K562 (cell line): Measurements from ENCODE around the gene MYL11. TPM values are rescaled to one million over a fixed set of nuclear protein-coding genes. Genes with fewer than 3 reads are reported as not detected.

Experiments used
- ATAC-seq: fragments of 200-7000 bp; cut with Tn5 transposase; 3 replicates; pipeline ENCODE4 v1.9.1; 2020; ENCODE audit warnings: moderate library complexity
- BruUV-seq: library from RNA; stranded (reverse); fragments of 400-500 nt; replicated peaks from 2 replicates; lab custom pipeline; 2021; lab: Mats Ljungman, UMichigan
- CTCF ChIA-PET: fragments of 300-600 bp; formaldehyde crosslinking; extraction: SDS; loops from one replicate; lab custom pipeline; 2021; ENCODE audit warnings: low intra/inter-chr PET ratio; lab: Yijun Ruan, JAX
- POLR2A ChIA-PET: fragments of 300-600, 350-650 bp; sonication (Branson Sonifier 250); formaldehyde crosslinking; extraction: SDS; loops from one replicate; lab custom pipeline; 2021; ENCODE audit warnings: antibody characterized with exemption, inconsistent platforms; lab: Yijun Ruan, JAX
- DNase-seq, 4 experiments: peaks; one replicate each; pipeline versions ENCODE4 v3.0.0 to v3.0.0-alpha.2; 2011 to 2018; ENCODE audit warnings: low spot score in 3 of 4, mixed read lengths in 3 of 4; ENCODE audit errors: extremely low read depth in 1 of 4
- FAIRE-seq: peaks from 2 replicates; lab custom pipeline; 2011; peaks lifted over from hg19 to GRCh38; lab: Jason Lieb, UNC
- H2AFZ ChIP-seq: 2 replicates; pipeline ENCODE4 v1.6.0; 2011; ENCODE audit warnings: low read depth, low read length, control low read depth, inconsistent platforms
- H3K27ac ChIP-seq: fragments of 200-600 bp; 3 replicates; pipeline ENCODE4 v1.8.0; 2011; ENCODE audit warnings: low read depth, mild to moderate bottlenecking, control low read depth, inconsistent platforms, low read length, moderate library complexity, mixed read lengths; ENCODE audit errors: extremely low read depth
- H3K27me3 ChIP-seq, 2 experiments: fragments of 300-600 bp in 1 of 2; 2 replicates in 1 of 2; 3 replicates in 1 of 2; pipeline versions ENCODE4 v1.6.0 to v1.8.0; 2011; ENCODE audit warnings: inconsistent platforms in 2 of 2, low read length in 2 of 2, mild to moderate bottlenecking in 1 of 2, mixed read lengths in 1 of 2, moderate library complexity in 1 of 2; ENCODE audit not compliant: control insufficient read depth in 2 of 2, insufficient read depth in 2 of 2
- H3K36me3 ChIP-seq: fragments of 300-600 bp; 3 replicates; pipeline ENCODE4 v1.8.0; 2011; ENCODE audit warnings: mild to moderate bottlenecking, low read length, inconsistent platforms; ENCODE audit not compliant: control insufficient read depth, insufficient read depth
- H3K4me1 ChIP-seq, 2 experiments: fragments of 200-600 bp in 1 of 2; replicated peaks in 1 of 2; 2 replicates in 1 of 2; 3 replicates in 1 of 2; pipeline versions ENCODE4 v1.5.1 to v1.8.0; 2011; ENCODE audit warnings: inconsistent platforms in 2 of 2, low read length in 2 of 2, mild to moderate bottlenecking in 1 of 2, mixed read lengths in 1 of 2, moderate library complexity in 1 of 2; ENCODE audit not compliant: control insufficient read depth in 2 of 2, insufficient read depth in 2 of 2
- H3K4me2 ChIP-seq: 2 replicates; pipeline ENCODE4 v1.6.1; 2011; ENCODE audit warnings: low read length, control low read depth, inconsistent platforms, mixed read lengths; ENCODE audit not compliant: insufficient read depth
- H3K4me3 ChIP-seq: fragments of 200-600 bp; sonication (generic), shearing (Covaris generic); 2 replicates; pipeline ENCODE4 v1.5.1; 2016; ENCODE audit warnings: control low read depth, inconsistent platforms
- H3K79me2 ChIP-seq: fragments of 200-600 bp; 3 replicates; pipeline ENCODE4 v1.8.0; 2011; ENCODE audit warnings: low read length, inconsistent platforms; ENCODE audit not compliant: control insufficient read depth, insufficient read depth
- H3K9ac ChIP-seq, 2 experiments: 2 replicates each; pipeline versions ENCODE4 v1.6.0 to v1.6.1; 2011; ENCODE audit warnings: low read depth in 2 of 2, low read length in 2 of 2, control low read depth in 1 of 2, inconsistent platforms in 1 of 2, mild to moderate bottlenecking in 1 of 2, mixed read lengths in 1 of 2; ENCODE audit not compliant: insufficient read depth in 1 of 2
- H3K9me1 ChIP-seq: one replicate; pipeline ENCODE4 v1.6.0; 2011; ENCODE audit warnings: inconsistent platforms, mild to moderate bottlenecking, low read length, moderate library complexity; ENCODE audit not compliant: control insufficient read depth, insufficient read depth
- H3K9me3 ChIP-seq: replicated peaks from 2 replicates; pipeline ENCODE4 v1.5.1; 2011; ENCODE audit warnings: low read depth, low read length, inconsistent platforms; ENCODE audit not compliant: control insufficient read depth, insufficient read depth
- H4K20me1 ChIP-seq: replicated peaks from 2 replicates; pipeline ENCODE4 v1.6.1; 2011; ENCODE audit warnings: low read length, inconsistent platforms, mixed read lengths; ENCODE audit not compliant: control insufficient read depth, insufficient read depth
- RAD21 ChIP-seq, 2 experiments: fragments of 250-450 bp in 1 of 2; fragments of 450-650 bp in 1 of 2; sonication (Bioruptor Pico) in 1 of 2; formaldehyde crosslinking in 1 of 2; IDR thresholded peaks in 1 of 2; conservative IDR thresholded peaks in 1 of 2; 2 replicates each; pipeline versions ENCODE4 v1.4.0 to v1.8.0; 2020 to 2022; ENCODE audit warnings: mild to moderate bottlenecking in 2 of 2, moderate library complexity in 1 of 2
- ZBTB7A ChIP-seq: IDR thresholded peaks from 2 replicates; pipeline ENCODE4 v1.6.1; 2011; ENCODE audit warnings: low read depth, mild to moderate bottlenecking, low read length, moderate library complexity, borderline replicate concordance; ENCODE audit not compliant: control insufficient read depth
- ZNF263 ChIP-seq: sonication (generic); formaldehyde crosslinking; IDR thresholded peaks from 2 replicates; pipeline ENCODE4 v1.8.0; 2022; ENCODE audit warnings: mild to moderate bottlenecking, missing genetic modification reagents, borderline replicate concordance
- WGBS: fragments of 100-300 bp; shearing (Covaris generic); methylation state at CpG from one replicate; pipeline ENCODE4 v1.1.6; 2016; ENCODE audit warnings: low coverage, mixed read lengths; ENCODE audit not compliant: insufficient coverage; ENCODE audit errors: missing lambda C conversion rate; 5-methylcytosine and 5-hydroxymethylcytosine counted together
- in situ Hi-C: fragments of 300-500 bp; cut with MboI; formaldehyde crosslinking; loops from 4 replicates; pipeline ENCODE4 v1.15.0; 2018; ENCODE audit warnings: inconsistent platforms, mixed read lengths
- intact Hi-C: fragments of 100-400 bp; cut with micrococcal nuclease; formaldehyde crosslinking; loops from 2 replicates; pipeline ENCODE4 v1.14.2; 2022
- polyA plus RNA-seq, 8 experiments: library from polyadenylated mRNA; depleted of rRNA in 4 of 8; stranded (reverse) in 5 of 8; unstranded in 3 of 8; fragments of >200 nt; fragmentation: Nextera tagmentation in 2 of 8; fragmentation: Illumina TruSeq in 1 of 8; extraction: Ambion mirVana in 2 of 8; extraction: Trizol in 1 of 8; gene quantifications; 2 replicates each; pipeline versions ENCODE4 v1.2.1 to v1.2.3, GENCODE V29; 2011 to 2014; ENCODE audit warnings: inconsistent platforms in 1 of 8, missing spikeins in 1 of 8
- total RNA-seq, 7 experiments: library from RNA; depleted of rRNA in 6 of 7; stranded (reverse); fragments of >200 nt in 6 of 7; fragmentation: Illumina TruSeq in 2 of 7; extraction: Trizol in 2 of 7; gene quantifications; 2 replicates each; pipeline versions ENCODE4 v1.2.1 to v1.2.3, GENCODE V29; 2011 to 2021; ENCODE audit warnings: low replicate concordance in 1 of 7
- TF ChIP-seq, protein P1 (sequence below): fragments of 250-450 bp; sonication (Bioruptor Pico); IDR thresholded peaks from 2 replicates; pipeline ENCODE4 v1.5.0; 2020; ENCODE audit warnings: mild to moderate bottlenecking, borderline replicate concordance
- TF ChIP-seq, protein P2 (sequence below), 2 experiments: fragments of 450-650 bp; formaldehyde crosslinking in 1 of 2; IDR thresholded peaks; 2 replicates each; pipeline versions ENCODE4 v1.4.0 to v1.6.1; 2014 to 2020; ENCODE audit warnings: mild to moderate bottlenecking in 2 of 2, borderline replicate concordance in 1 of 2, low read depth in 1 of 2
- TF ChIP-seq, protein P3 (sequence below), 3 experiments: IDR thresholded peaks in 2 of 3; conservative IDR thresholded peaks in 1 of 3; 2 replicates each; pipeline ENCODE4 v1.5.1; 2011 to 2012; ENCODE audit warnings: low read length in 3 of 3, mild to moderate bottlenecking in 3 of 3, control low read depth in 2 of 3, improper control_type of control experiment in 1 of 3, inconsistent platforms in 1 of 3, low read depth in 1 of 3, mixed read lengths in 1 of 3, moderate library complexity in 1 of 3; ENCODE audit not compliant: insufficient read depth in 2 of 3

Gene MYL11
- total and polyA plus RNA-seq, 9 of the 15 experiments (the other 6 are each of a cell fraction or from before 2014, with no cell fraction given) = 0.31 to 1.5 (median 0.73) TPM; not detected in 4

DNA sequence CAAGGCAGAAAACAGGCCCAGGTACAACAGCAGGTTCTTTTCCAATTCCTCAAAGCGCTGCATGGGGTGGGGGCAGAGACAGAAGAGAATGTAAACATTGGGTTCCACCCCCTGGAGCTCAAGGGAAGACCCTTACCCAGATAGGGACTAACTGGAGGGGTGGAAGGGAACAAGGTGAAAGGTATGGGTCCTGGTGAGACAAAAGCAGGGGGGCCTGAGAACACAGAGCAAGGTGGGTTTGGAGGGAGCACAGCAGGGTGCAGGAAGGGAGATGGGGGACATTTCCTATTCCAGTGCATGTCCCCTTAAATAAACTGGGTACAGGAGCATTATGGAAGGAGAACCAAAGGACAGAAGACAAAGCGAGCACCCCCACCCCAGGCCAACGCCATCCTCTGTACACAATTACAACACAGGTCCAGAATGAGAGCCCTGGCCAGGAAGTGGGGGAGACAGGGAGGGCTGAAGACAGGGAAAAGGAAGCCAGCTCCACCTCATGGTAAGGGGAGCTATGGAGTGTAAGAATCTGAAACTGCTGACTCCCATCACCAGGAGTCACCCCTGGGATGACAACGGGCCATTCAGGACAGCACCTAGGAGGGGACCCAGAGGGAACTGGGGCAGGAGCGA is 17.4 kb upstream of the MYL11 start:
- no peaks in the 10 kb centered on the region for H3K9me3 ChIP-seq
- no peak overlapping the region for H3K27ac ChIP-seq
- peaks cover 34% of the 10 kb centered on the region for H3K79me2 ChIP-seq
- no peak for FAIRE-seq
- no peaks in the 10 kb centered on the region for H4K20me1 ChIP-seq
- H2AFZ ChIP-seq = no peak overlapping the region
- no peak for ATAC-seq
- no peak overlapping the region for H3K4me3 ChIP-seq
- no peak for DNase-seq
- CTCF ChIA-PET = no interaction called here
- no peaks in the 10 kb centered on the region for H3K9me1 ChIP-seq
- peak overlapping the region in 1 of 2 experiments; percentile 77; a peak in 2 of 4 replicates for H3K9ac ChIP-seq
- H3K4me1 ChIP-seq = peaks cover 13 to 53% of the 10 kb centered on the region in 2 experiments; a peak in 4 of 5 replicates
- 87% methylated on average over 5 of the region's 5 CpGs for WGBS
- POLR2A ChIA-PET = interaction anchor here (0.6 to 8.2 kb wide), 4 partner anchors 12 to 49 kb away, joined by 3 to 77 read pairs (median 4); partner anchors contain the start of gene TBC1D10B
- H3K27me3 ChIP-seq = no peaks in the 10 kb centered on the region
- intact Hi-C loops = loop anchor here (5.0 kb wide), 1 partner anchor 50 kb away; the partner anchor contains the start of gene ZNF771
- peaks cover 64% of the 10 kb centered on the region; the same call in 2 of the 3 replicates for H3K36me3 ChIP-seq
- in situ Hi-C loops = loop anchor here (25.0 kb wide), 1 partner anchor 895 kb away; the partner anchor contains the start of genes BOLA2, SLX1B and SULT1A4
- H3K4me2 ChIP-seq = no peak overlapping the region
- BruUV-seq = no TSS peak
- peak; percentile 5; the same call in 1 of the 2 replicates for TF ChIP-seq ZBTB7A
- TF ChIP-seq, protein P1, sequence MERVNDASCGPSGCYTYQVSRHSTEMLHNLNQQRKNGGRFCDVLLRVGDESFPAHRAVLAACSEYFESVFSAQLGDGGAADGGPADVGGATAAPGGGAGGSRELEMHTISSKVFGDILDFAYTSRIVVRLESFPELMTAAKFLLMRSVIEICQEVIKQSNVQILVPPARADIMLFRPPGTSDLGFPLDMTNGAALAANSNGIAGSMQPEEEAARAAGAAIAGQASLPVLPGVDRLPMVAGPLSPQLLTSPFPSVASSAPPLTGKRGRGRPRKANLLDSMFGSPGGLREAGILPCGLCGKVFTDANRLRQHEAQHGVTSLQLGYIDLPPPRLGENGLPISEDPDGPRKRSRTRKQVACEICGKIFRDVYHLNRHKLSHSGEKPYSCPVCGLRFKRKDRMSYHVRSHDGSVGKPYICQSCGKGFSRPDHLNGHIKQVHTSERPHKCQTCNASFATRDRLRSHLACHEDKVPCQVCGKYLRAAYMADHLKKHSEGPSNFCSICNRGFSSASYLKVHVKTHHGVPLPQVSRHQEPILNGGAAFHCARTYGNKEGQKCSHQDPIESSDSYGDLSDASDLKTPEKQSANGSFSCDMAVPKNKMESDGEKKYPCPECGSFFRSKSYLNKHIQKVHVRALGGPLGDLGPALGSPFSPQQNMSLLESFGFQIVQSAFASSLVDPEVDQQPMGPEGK = no peak
- TF ChIP-seq, protein P2, sequence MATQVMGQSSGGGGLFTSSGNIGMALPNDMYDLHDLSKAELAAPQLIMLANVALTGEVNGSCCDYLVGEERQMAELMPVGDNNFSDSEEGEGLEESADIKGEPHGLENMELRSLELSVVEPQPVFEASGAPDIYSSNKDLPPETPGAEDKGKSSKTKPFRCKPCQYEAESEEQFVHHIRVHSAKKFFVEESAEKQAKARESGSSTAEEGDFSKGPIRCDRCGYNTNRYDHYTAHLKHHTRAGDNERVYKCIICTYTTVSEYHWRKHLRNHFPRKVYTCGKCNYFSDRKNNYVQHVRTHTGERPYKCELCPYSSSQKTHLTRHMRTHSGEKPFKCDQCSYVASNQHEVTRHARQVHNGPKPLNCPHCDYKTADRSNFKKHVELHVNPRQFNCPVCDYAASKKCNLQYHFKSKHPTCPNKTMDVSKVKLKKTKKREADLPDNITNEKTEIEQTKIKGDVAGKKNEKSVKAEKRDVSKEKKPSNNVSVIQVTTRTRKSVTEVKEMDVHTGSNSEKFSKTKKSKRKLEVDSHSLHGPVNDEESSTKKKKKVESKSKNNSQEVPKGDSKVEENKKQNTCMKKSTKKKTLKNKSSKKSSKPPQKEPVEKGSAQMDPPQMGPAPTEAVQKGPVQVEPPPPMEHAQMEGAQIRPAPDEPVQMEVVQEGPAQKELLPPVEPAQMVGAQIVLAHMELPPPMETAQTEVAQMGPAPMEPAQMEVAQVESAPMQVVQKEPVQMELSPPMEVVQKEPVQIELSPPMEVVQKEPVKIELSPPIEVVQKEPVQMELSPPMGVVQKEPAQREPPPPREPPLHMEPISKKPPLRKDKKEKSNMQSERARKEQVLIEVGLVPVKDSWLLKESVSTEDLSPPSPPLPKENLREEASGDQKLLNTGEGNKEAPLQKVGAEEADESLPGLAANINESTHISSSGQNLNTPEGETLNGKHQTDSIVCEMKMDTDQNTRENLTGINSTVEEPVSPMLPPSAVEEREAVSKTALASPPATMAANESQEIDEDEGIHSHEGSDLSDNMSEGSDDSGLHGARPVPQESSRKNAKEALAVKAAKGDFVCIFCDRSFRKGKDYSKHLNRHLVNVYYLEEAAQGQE (IDR thresholded peaks at IDR 0.05; ENCODE audit: borderline replicate concordance) = peak; percentile 13; the same call in 1 of the 2 replicates
- TF ChIP-seq, protein P2 (CRISPR knock-in tag; IDR thresholded peaks at IDR 0.05; ENCODE audit: low read depth) = no peak
- TF ChIP-seq ZNF263 (CRISPR knock-in tag) = no peak
- TF ChIP-seq, protein P3, sequence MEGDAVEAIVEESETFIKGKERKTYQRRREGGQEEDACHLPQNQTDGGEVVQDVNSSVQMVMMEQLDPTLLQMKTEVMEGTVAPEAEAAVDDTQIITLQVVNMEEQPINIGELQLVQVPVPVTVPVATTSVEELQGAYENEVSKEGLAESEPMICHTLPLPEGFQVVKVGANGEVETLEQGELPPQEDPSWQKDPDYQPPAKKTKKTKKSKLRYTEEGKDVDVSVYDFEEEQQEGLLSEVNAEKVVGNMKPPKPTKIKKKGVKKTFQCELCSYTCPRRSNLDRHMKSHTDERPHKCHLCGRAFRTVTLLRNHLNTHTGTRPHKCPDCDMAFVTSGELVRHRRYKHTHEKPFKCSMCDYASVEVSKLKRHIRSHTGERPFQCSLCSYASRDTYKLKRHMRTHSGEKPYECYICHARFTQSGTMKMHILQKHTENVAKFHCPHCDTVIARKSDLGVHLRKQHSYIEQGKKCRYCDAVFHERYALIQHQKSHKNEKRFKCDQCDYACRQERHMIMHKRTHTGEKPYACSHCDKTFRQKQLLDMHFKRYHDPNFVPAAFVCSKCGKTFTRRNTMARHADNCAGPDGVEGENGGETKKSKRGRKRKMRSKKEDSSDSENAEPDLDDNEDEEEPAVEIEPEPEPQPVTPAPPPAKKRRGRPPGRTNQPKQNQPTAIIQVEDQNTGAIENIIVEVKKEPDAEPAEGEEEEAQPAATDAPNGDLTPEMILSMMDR (IDR thresholded peaks at IDR 0.05 in 2 of 3, conservative IDR thresholded peaks at IDR 0.05 in 1 of 3; ENCODE audit: insufficient read depth in 2 of 3, low read depth in 1 of 3, low read length in 3 of 3) = peak in 2 of 3 experiments; percentile 28 to 42; a peak in 3 of 6 replicates
- TF ChIP-seq RAD21 (CRISPR knock-in tag; conservative IDR thresholded peaks at IDR 0.05 in 1 of 2, IDR thresholded peaks at IDR 0.05 in 1 of 2) = peak in 1 of 2 experiments; percentile 32; a peak in 2 of 4 replicates
